Measurements from ENCODE around the gene STK36. TPM values are rescaled to one million over a fixed set of nuclear protein-coding genes. Genes with fewer than 3 reads are reported as not detected.

The STK36 gene
- total RNA-seq, 1 donor from 2014 or later: 67.8 TPM

GRCh38 chr2:218648787-218649100 lies 23.1 kb upstream of the STK36 start:
- Mint-ChIP-seq H3K36me3 (ENCODE audit: unreplicated experiment) (peaks cover 36% of the 10 kb centered on the region), H3K4me1 (ENCODE audit: unreplicated experiment) (no peaks in the 10 kb centered on the region), H3K27me3 (ENCODE audit: unreplicated experiment) (no peaks in the 10 kb centered on the region)

GRCh38 chr2:218655751-218656150 lies 16.1 kb upstream of the STK36 start:
- H3K27ac Mint-ChIP-seq (ENCODE audit: unreplicated experiment): no peak overlapping the region
- H3K27me3 Mint-ChIP-seq (ENCODE audit: unreplicated experiment): no peaks in the 10 kb centered on the region
- TF ChIP-seq CTCF (IDR thresholded peaks at IDR 0.05): no peak
- H3K36me3 Mint-ChIP-seq (ENCODE audit: unreplicated experiment): peaks cover 19% of the 10 kb centered on the region
- H3K4me1 Mint-ChIP-seq (ENCODE audit: unreplicated experiment): peaks cover 24% of the 10 kb centered on the region
- H3K4me3 Mint-ChIP-seq (ENCODE audit: unreplicated experiment): no peak overlapping the region
- no peak for DNase-seq (ENCODE audit: extremely low spot score, unreplicated experiment)
- H3K9me3 Mint-ChIP-seq (ENCODE audit: unreplicated experiment): no peaks in the 10 kb centered on the region

More at GRCh38 chr2:218648787-218649100, 23.1 kb upstream of the STK36 start:
- DNase-seq (ENCODE audit: extremely low spot score, unreplicated experiment): no peak
- no peaks in the 10 kb centered on the region for H3K9me3 Mint-ChIP-seq (ENCODE audit: unreplicated experiment)
- no peak for TF ChIP-seq CTCF (IDR thresholded peaks at IDR 0.05)
- no peak overlapping the region for H3K27ac Mint-ChIP-seq (ENCODE audit: unreplicated experiment)
- no peak overlapping the region for H3K4me3 Mint-ChIP-seq (ENCODE audit: unreplicated experiment)

GRCh38 chr2:218658671-218659257 lies 13.1 kb upstream of the STK36 start:
- Mint-ChIP-seq H3K4me1 (ENCODE audit: unreplicated experiment) (peaks cover 24% of the 10 kb centered on the region), H3K27me3 (ENCODE audit: unreplicated experiment) (no peaks in the 10 kb centered on the region), H3K9me3 (ENCODE audit: unreplicated experiment) (no peaks in the 10 kb centered on the region), H3K27ac (ENCODE audit: unreplicated experiment) (peak overlapping the region; percentile 83), H3K4me3 (ENCODE audit: unreplicated experiment) (peak overlapping the region; percentile 98), H3K36me3 (ENCODE audit: unreplicated experiment) (peaks cover 24% of the 10 kb centered on the region)
- no peak for DNase-seq (ENCODE audit: extremely low spot score, unreplicated experiment)
- TF ChIP-seq CTCF (IDR thresholded peaks at IDR 0.05): peak; percentile 53

GRCh38 chr2:218659258-218659987 lies 12.5 kb upstream of the STK36 start, which contains the start of the genes BCS1L and ZNF142:
Gene BCS1L (plus strand): TSS chr2:218659683. CDS start chr2:218660988, 1,305 bp downstream.
Gene ZNF142 (minus strand): TSS chr2:218659623. CDS start chr2:218656429, 3,194 bp downstream.
- no peak for TF ChIP-seq CTCF (IDR thresholded peaks at IDR 0.05)
- H3K27ac Mint-ChIP-seq (ENCODE audit: unreplicated experiment): peak within 1 kb of the TSS; percentile 83

GRCh38 chr2:218659988-218660358 lies 11.9 kb upstream of the STK36 start:
- Mint-ChIP-seq H3K27me3 (ENCODE audit: unreplicated experiment) (no peaks in the 10 kb centered on the region), H3K27ac (ENCODE audit: unreplicated experiment) (peak overlapping the region; percentile 83), H3K4me3 (ENCODE audit: unreplicated experiment) (peak overlapping the region; percentile 98), H3K9me3 (ENCODE audit: unreplicated experiment) (no peaks in the 10 kb centered on the region), H3K36me3 (ENCODE audit: unreplicated experiment) (peaks cover 32% of the 10 kb centered on the region), H3K4me1 (ENCODE audit: unreplicated experiment) (peaks cover 24% of the 10 kb centered on the region)
- DNase-seq (ENCODE audit: extremely low spot score, unreplicated experiment): no peak
- TF ChIP-seq CTCF (IDR thresholded peaks at IDR 0.05): no peak

More at GRCh38 chr2:218659258-218659987, 12.5 kb upstream of the STK36 start, which contains the start of the genes BCS1L and ZNF142:
- no peaks in the 10 kb centered on the region for H3K9me3 Mint-ChIP-seq (ENCODE audit: unreplicated experiment)
- H3K36me3 Mint-ChIP-seq (ENCODE audit: unreplicated experiment): peaks cover 28% of the 10 kb centered on the region
- peak; percentile 89 for DNase-seq (ENCODE audit: extremely low spot score, unreplicated experiment)
- peak within 1 kb of the TSS; percentile 98 for H3K4me3 Mint-ChIP-seq (ENCODE audit: unreplicated experiment)
- H3K27me3 Mint-ChIP-seq (ENCODE audit: unreplicated experiment): no peaks in the 10 kb centered on the region
- peaks cover 24% of the 10 kb centered on the region for H3K4me1 Mint-ChIP-seq (ENCODE audit: unreplicated experiment)
